Panc1 (cell line): ENCODE results near the gene DCTD. TPM values are rescaled to one million over a fixed set of nuclear protein-coding genes. Genes with fewer than 3 reads are reported as not detected.

Source experiments
- ATAC-seq: fragments of 200-7000 bp; cut with Tn5 transposase; 2 replicates; pipeline ENCODE4 v1.9.1; 2020; ENCODE audit warnings: mild to moderate bottlenecking, moderate library complexity
- BruUV-seq: library from RNA; stranded (reverse); fragments of 400-500 nt; replicated peaks from 2 replicates; lab custom pipeline; 2021; lab: Mats Ljungman, UMichigan
- CTCF ChIA-PET: fragments of 300-600 bp; sonication (Branson Sonifier 250); formaldehyde crosslinking; loops from one replicate; lab custom pipeline; 2022; ENCODE audit warnings: antibody characterized with exemption; lab: Charles Lee
- POLR2A ChIA-PET: fragments of 300-600 bp; sonication (Branson Sonifier 250); formaldehyde crosslinking; loops from one replicate; lab custom pipeline; 2022; ENCODE audit warnings: antibody characterized with exemption; lab: Charles Lee
- DNase-seq: peaks from one replicate; pipeline ENCODE4 v3.0.0-alpha.2; 2010; ENCODE audit warnings: low read depth, low spot score
- H3K27ac ChIP-seq: 2 replicates; pipeline ENCODE4 v1.5.1; 2011; ENCODE audit warnings: mild to moderate bottlenecking, low read length, inconsistent platforms
- H3K27me3 ChIP-seq: fragments of 200-500 bp; sonication (Bioruptor generic); 2 replicates; pipeline ENCODE4 v1.6.0; 2014; ENCODE audit warnings: low read length, inconsistent platforms; ENCODE audit not compliant: control insufficient read depth, insufficient read depth
- H3K36me3 ChIP-seq: fragments of 200-500 bp; sonication (Bioruptor generic); 2 replicates; pipeline ENCODE4 v1.5.1; 2014; ENCODE audit warnings: inconsistent platforms, mild to moderate bottlenecking, low read length, moderate library complexity; ENCODE audit not compliant: control insufficient read depth, insufficient read depth
- H3K4me1 ChIP-seq: 2 replicates; pipeline ENCODE4 v1.5.1; 2011; ENCODE audit warnings: inconsistent platforms, mild to moderate bottlenecking, low read length, moderate library complexity; ENCODE audit not compliant: control insufficient read depth, insufficient read depth
- H3K4me3 ChIP-seq, 2 experiments: 2 replicates each; pipeline ENCODE4 v1.5.1; 2011 to 2012; ENCODE audit warnings: low read depth in 2 of 2, low read length in 2 of 2, mild to moderate bottlenecking in 2 of 2, inconsistent platforms in 1 of 2, moderate library complexity in 1 of 2
- H3K9me3 ChIP-seq: fragments of 200-500 bp; sonication (Bioruptor generic); 2 replicates; pipeline ENCODE4 v1.5.1; 2014; ENCODE audit warnings: low read depth, mild to moderate bottlenecking, inconsistent platforms, low read length, moderate library complexity; ENCODE audit not compliant: control insufficient read depth, insufficient read depth
- POLR2AphosphoS5 ChIP-seq: IDR thresholded peaks from 2 replicates; pipeline ENCODE4 v1.6.1; 2012; ENCODE audit warnings: mild to moderate bottlenecking, low read depth, low read length, moderate library complexity
- SIN3A ChIP-seq: IDR thresholded peaks from 2 replicates; pipeline ENCODE4 v1.6.1; 2012; ENCODE audit warnings: low read depth, mild to moderate bottlenecking, low read length, moderate library complexity, borderline replicate concordance; ENCODE audit not compliant: insufficient read depth
- TCF7L2 ChIP-seq: IDR thresholded peaks from 2 replicates; pipeline ENCODE4 v1.6.1; 2011; ENCODE audit warnings: mild to moderate bottlenecking, low read depth, low read length, inconsistent platforms
- in situ Hi-C: cut with HindIII; loops from 2 replicates; pipeline ENCODE4 v1.10.0; 2016; ENCODE audit warnings: low sequenced_read_pairs, low pct_unique_long_range_greater_than_20kb
- intact Hi-C: fragments of 100-400 bp; cut with micrococcal nuclease; formaldehyde crosslinking; loops from one replicate; pipeline ENCODE4 v1.10.0; 2022; ENCODE audit not compliant: unreplicated experiment
- total RNA-seq: library from RNA; stranded (reverse); gene quantifications from one replicate; pipeline ENCODE4 v1.2.1, GENCODE V29; 2021; ENCODE audit not compliant: unreplicated experiment
- TF ChIP-seq, protein P1 (sequence below), 2 experiments: IDR thresholded peaks; 2 replicates each; pipeline ENCODE4 v1.6.1; 2011 to 2012; ENCODE audit warnings: low read depth in 2 of 2, control low read depth in 1 of 2, low read length in 1 of 2, mild to moderate bottlenecking in 1 of 2, moderate library complexity in 1 of 2; ENCODE audit not compliant: insufficient read depth in 1 of 2
- TF ChIP-seq, protein P2 (sequence below): fragments of 450-650 bp; IDR thresholded peaks from 2 replicates; pipeline ENCODE4 v1.5.1; 2017; ENCODE audit warnings: mild to moderate bottlenecking

Gene DCTD
- total RNA-seq, 1 experiment from 2014 or later, result 77.0 TPM

DNA sequence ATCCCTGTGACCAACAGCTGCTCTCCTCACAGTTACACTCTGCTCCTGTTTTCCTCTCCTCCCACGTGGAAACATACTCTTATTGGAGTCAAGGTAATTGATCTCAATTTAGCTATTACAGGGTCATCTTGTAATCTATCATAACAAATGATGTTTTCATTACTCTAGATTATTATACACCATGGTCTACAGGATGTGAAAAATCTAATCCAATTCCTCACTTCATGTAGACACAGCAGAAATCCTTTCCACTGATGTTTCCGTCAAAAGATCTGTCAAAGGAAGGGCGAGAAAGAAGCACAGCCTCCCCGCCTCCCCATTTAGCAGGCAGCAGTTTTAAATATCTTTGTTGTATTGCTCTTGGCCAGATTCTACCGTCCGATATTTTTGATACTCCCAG lies 13.7 kb upstream of the DCTD start:
- ATAC-seq (no peak), DNase-seq (no peak)
- POLR2A ChIA-PET, result no interaction called here
- Histone ChIP-seq H3K27ac (no peak overlapping the region), H3K4me1 (no peaks in the 10 kb centered on the region), H3K4me3 (no peak overlapping the region), H3K9me3 (no peaks in the 10 kb centered on the region), H3K27me3 (no peaks in the 10 kb centered on the region), H3K36me3 (no peaks in the 10 kb centered on the region)
- no peak for TF ChIP-seq SIN3A
- TF ChIP-seq, protein P1, sequence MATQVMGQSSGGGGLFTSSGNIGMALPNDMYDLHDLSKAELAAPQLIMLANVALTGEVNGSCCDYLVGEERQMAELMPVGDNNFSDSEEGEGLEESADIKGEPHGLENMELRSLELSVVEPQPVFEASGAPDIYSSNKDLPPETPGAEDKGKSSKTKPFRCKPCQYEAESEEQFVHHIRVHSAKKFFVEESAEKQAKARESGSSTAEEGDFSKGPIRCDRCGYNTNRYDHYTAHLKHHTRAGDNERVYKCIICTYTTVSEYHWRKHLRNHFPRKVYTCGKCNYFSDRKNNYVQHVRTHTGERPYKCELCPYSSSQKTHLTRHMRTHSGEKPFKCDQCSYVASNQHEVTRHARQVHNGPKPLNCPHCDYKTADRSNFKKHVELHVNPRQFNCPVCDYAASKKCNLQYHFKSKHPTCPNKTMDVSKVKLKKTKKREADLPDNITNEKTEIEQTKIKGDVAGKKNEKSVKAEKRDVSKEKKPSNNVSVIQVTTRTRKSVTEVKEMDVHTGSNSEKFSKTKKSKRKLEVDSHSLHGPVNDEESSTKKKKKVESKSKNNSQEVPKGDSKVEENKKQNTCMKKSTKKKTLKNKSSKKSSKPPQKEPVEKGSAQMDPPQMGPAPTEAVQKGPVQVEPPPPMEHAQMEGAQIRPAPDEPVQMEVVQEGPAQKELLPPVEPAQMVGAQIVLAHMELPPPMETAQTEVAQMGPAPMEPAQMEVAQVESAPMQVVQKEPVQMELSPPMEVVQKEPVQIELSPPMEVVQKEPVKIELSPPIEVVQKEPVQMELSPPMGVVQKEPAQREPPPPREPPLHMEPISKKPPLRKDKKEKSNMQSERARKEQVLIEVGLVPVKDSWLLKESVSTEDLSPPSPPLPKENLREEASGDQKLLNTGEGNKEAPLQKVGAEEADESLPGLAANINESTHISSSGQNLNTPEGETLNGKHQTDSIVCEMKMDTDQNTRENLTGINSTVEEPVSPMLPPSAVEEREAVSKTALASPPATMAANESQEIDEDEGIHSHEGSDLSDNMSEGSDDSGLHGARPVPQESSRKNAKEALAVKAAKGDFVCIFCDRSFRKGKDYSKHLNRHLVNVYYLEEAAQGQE (IDR thresholded peaks at IDR 0.05; ENCODE audit: insufficient read depth in 1 of 2, low read depth in 2 of 2, low read length in 1 of 2), result no peak
- no peak for TF ChIP-seq TCF7L2
- TF ChIP-seq, protein P2, sequence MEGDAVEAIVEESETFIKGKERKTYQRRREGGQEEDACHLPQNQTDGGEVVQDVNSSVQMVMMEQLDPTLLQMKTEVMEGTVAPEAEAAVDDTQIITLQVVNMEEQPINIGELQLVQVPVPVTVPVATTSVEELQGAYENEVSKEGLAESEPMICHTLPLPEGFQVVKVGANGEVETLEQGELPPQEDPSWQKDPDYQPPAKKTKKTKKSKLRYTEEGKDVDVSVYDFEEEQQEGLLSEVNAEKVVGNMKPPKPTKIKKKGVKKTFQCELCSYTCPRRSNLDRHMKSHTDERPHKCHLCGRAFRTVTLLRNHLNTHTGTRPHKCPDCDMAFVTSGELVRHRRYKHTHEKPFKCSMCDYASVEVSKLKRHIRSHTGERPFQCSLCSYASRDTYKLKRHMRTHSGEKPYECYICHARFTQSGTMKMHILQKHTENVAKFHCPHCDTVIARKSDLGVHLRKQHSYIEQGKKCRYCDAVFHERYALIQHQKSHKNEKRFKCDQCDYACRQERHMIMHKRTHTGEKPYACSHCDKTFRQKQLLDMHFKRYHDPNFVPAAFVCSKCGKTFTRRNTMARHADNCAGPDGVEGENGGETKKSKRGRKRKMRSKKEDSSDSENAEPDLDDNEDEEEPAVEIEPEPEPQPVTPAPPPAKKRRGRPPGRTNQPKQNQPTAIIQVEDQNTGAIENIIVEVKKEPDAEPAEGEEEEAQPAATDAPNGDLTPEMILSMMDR, result no peak
- TF ChIP-seq POLR2AphosphoS5, result no peak
- intact Hi-C loops, result no loop called here
- in situ Hi-C loops, result no loop called here
- CTCF ChIA-PET, result no interaction called here
- BruUV-seq, result no TSS peak

DNA sequence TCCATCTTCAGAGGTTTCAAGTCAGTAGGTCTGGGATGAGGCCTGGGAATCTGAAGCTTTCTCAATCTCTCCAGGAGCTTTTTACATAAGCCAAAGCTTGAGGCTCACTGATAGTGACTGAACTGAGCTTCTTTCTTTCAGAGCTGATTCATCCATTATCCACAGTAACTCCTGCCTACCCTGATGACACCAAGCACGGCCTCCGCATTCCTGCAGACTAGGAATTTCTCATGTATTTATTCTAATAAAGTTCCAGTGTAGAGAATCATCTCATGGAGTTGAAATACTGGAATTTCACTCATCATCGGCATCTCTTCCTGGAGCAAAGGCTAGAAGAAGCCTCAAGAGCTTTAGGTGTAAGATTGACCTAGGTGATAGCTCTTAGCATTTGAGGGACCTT lies 12.1 kb upstream of the DCTD start:
- ChIA-PET POLR2A (no interaction called here), CTCF (no interaction called here)
- Histone ChIP-seq H3K9me3 (no peaks in the 10 kb centered on the region), H3K4me1 (no peaks in the 10 kb centered on the region), H3K4me3 (no peak overlapping the region), H3K27me3 (no peaks in the 10 kb centered on the region), H3K27ac (no peak overlapping the region), H3K36me3 (no peaks in the 10 kb centered on the region)
- DNase-seq, result no peak
- TF ChIP-seq TCF7L2 (no peak), SIN3A (no peak)
- in situ Hi-C loops, result no loop called here
- BruUV-seq, result no TSS peak
- ATAC-seq, result no peak
- intact Hi-C loops, result loop anchor here (10.0 kb wide), 1 partner anchor 454 kb away; no protein-coding TSS in a partner anchor

DNA sequence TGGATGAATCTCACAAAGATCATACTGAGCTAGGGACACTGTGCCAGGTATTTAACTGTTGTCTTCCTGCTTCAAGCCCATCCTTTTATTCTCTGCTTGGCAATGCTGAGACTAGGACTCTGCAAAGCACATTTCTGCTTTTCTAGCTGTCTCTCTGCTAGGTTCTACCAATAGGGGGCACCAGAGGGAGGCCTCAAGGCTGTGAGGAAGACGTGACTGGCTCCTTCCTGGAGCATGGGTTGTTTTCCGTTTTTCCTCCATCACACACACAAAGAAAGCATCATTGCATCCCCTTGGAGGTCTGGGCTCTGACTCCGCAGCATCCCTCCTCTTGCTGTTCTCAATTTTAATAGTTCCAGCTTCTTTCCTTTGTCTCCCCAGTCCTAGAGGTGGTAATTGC lies 10.9 kb upstream of the DCTD start:
- no peak for ATAC-seq
- Histone ChIP-seq H3K27me3 (no peaks in the 10 kb centered on the region), H3K4me1 (no peaks in the 10 kb centered on the region), H3K4me3 (no peak overlapping the region), H3K27ac (no peak overlapping the region), H3K36me3 (no peaks in the 10 kb centered on the region), H3K9me3 (no peaks in the 10 kb centered on the region)
- ChIA-PET POLR2A (no interaction called here), CTCF (interaction anchor here (0.9 kb wide), 1 partner anchor 10 kb away, joined by 3 read pairs; no protein-coding TSS in a partner anchor)
- no TSS peak for BruUV-seq
- no peak for DNase-seq
- intact Hi-C loops (loop anchor here (10.0 kb wide), 1 partner anchor 453 kb away; no protein-coding TSS in a partner anchor), in situ Hi-C loops (no loop called here)
- TF ChIP-seq, protein P2, result peak; percentile 57
- TF ChIP-seq POLR2AphosphoS5, result no peak
